ENCODE measurements around the gene IQGAP3. TPM values are rescaled to one million over a fixed set of nuclear protein-coding genes. Genes with fewer than 3 reads are reported as not detected.

The IQGAP3 gene, protein sequence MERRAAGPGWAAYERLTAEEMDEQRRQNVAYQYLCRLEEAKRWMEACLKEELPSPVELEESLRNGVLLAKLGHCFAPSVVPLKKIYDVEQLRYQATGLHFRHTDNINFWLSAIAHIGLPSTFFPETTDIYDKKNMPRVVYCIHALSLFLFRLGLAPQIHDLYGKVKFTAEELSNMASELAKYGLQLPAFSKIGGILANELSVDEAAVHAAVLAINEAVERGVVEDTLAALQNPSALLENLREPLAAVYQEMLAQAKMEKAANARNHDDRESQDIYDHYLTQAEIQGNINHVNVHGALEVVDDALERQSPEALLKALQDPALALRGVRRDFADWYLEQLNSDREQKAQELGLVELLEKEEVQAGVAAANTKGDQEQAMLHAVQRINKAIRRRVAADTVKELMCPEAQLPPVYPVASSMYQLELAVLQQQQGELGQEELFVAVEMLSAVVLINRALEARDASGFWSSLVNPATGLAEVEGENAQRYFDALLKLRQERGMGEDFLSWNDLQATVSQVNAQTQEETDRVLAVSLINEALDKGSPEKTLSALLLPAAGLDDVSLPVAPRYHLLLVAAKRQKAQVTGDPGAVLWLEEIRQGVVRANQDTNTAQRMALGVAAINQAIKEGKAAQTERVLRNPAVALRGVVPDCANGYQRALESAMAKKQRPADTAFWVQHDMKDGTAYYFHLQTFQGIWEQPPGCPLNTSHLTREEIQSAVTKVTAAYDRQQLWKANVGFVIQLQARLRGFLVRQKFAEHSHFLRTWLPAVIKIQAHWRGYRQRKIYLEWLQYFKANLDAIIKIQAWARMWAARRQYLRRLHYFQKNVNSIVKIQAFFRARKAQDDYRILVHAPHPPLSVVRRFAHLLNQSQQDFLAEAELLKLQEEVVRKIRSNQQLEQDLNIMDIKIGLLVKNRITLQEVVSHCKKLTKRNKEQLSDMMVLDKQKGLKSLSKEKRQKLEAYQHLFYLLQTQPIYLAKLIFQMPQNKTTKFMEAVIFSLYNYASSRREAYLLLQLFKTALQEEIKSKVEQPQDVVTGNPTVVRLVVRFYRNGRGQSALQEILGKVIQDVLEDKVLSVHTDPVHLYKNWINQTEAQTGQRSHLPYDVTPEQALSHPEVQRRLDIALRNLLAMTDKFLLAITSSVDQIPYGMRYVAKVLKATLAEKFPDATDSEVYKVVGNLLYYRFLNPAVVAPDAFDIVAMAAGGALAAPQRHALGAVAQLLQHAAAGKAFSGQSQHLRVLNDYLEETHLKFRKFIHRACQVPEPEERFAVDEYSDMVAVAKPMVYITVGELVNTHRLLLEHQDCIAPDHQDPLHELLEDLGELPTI (N-terminal part only)
- 10 to 100 TPM in 1 of 3 donors, 1 to 10 TPM in 2; 3.4 to 15.5 (median 5.7) TPM for total RNA-seq
- long read RNA-seq, donor 1, partial matches to known transcripts, result 1 of 1 reads
- long read RNA-seq, donor 1, other reads (novel, unspliced or antisense), result 0 of 1 reads
- long read RNA-seq, donor 2, partial matches to known transcripts, result 4 of 4 reads
- long read RNA-seq, donor 2, other reads (novel, unspliced or antisense), result 0 of 4 reads

DNA sequence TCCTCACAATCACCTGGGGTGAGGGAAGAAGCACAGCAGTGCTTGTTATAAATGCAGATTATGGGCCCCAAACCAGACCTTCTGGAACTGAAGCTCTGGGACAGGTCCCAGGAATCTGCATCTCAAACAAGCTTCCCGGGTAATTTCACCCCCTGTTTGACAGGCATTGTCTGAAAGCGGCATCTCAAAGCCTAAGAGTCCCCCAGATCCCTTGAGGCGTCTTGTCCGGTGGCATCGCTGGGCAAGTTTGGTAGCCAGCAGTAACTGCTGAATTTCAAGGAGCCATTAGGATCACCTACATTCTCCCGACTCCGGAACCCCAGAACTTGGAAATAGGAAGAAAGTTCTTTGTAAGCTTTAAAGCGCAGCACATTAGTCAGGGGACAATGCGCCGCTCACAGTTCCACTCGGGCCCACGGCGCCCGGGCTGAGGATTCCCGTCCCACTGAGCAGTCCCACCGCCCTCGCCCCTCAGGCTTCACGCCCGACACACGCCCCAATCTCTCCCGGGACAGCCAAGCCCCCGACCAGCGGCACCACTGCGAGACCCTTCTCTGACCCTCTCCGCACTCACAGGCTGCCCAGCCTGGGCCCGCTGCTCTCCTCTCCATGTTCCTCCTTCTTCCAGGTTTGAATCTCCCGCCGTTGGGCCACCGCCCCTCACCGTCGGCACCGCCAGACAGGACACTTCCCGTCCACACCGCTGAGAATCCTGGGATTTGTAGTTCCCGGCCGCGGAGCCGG is at the start of gene IQGAP3:
IQGAP3 (minus strand) TSS at position 647 of the 744 bp plus-strand sequence; CDS start at position 611, 36 bp downstream.
- DNase-seq (peak; percentile 91 to 93 (median 93)), ATAC-seq (peak; percentile 90)
- peaks cover 17% of the 10 kb centered on the region for H3K4me1 ChIP-seq (ENCODE audit: low read depth)
- no peaks in the 10 kb centered on the region for H3K36me3 ChIP-seq (ENCODE audit: low read depth)
- intact Hi-C loops (cut with DNase I, micrococcal nuclease), result no loop called here
- no peak within 1 kb of the TSS for H3K4me3 ChIP-seq
- H3K9me3 ChIP-seq, result no peaks in the 10 kb centered on the region
- TF ChIP-seq, protein P1, sequence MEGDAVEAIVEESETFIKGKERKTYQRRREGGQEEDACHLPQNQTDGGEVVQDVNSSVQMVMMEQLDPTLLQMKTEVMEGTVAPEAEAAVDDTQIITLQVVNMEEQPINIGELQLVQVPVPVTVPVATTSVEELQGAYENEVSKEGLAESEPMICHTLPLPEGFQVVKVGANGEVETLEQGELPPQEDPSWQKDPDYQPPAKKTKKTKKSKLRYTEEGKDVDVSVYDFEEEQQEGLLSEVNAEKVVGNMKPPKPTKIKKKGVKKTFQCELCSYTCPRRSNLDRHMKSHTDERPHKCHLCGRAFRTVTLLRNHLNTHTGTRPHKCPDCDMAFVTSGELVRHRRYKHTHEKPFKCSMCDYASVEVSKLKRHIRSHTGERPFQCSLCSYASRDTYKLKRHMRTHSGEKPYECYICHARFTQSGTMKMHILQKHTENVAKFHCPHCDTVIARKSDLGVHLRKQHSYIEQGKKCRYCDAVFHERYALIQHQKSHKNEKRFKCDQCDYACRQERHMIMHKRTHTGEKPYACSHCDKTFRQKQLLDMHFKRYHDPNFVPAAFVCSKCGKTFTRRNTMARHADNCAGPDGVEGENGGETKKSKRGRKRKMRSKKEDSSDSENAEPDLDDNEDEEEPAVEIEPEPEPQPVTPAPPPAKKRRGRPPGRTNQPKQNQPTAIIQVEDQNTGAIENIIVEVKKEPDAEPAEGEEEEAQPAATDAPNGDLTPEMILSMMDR (IDR thresholded peaks at IDR 0.05), result no peak

DNA sequence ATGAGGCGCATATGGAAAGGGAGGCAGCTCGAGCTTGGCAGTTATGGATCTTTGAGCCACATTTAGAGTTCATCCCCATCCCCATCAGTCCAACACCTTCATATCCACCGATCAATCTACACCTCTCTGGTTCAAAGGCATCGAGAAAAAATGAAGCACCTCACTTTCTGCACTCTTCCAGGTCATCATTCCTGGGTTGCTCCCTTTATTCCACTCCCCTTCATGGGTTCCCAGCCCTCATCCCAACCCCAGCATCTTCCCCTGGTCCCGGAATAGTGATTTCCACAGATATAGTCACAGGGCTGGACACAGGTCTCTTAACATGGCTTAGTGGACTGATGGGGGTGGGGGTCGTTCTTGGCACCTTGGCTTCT is 47.2 kb upstream of the IQGAP3 start:
- Histone ChIP-seq H3K4me3 (no peak overlapping the region), H3K36me3 (ENCODE audit: low read depth) (no peaks in the 10 kb centered on the region), H3K9me3 (no peaks in the 10 kb centered on the region), H3K4me1 (ENCODE audit: low read depth) (peaks cover 8% of the 10 kb centered on the region)
- intact Hi-C loops (cut with DNase I, micrococcal nuclease), result loop anchor here in 1 of 2 donors (10.0 kb wide), 1 partner anchor 235 kb away; no protein-coding TSS in a partner anchor
- DNase-seq (no peak), ATAC-seq (no peak)
- TF ChIP-seq, protein P1 (IDR thresholded peaks at IDR 0.05), result no peak

DNA sequence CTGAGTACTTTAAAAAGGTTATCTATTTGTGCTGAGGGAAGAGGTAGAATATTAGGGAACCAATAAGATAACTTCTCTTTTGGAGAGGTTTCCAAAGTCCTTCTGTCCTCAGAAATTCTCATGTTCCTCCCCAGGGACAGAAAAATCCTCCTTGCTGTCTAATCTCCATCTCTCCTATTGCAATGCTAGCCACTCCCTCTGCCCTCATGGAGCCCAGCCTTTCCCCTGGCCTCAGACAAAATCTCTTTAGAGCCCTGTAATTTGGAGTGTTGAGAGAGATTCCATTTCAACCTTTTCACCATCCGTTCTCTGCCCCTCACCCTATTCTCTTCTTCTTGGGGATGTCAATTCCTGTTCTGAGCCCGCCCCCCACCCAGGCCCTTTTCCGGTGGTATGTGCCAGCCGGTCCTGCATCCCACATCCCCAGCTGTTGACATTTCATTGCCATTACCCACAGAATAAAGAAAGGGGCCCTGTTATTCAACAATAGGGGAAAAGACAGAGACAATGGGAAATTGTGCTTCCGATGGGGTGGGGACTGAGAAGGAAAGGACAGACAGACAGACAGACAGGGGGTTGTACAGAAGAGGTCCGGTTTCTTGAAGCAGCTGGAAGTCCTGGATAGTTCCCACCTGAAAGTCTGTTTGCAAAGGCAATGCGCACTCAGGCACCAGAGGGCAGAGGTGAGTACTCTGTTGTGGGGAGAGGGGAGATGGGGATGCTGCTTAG is 46.7 kb upstream of the IQGAP3 start, which contains the start of gene HAPLN2:
HAPLN2 (plus strand) TSS at position 563 of the 729 bp plus-strand sequence. CDS start 4,076 bp downstream, outside the sequence.
- no peak for DNase-seq
- Histone ChIP-seq H3K36me3 (ENCODE audit: low read depth) (no peaks in the 10 kb centered on the region), H3K4me1 (ENCODE audit: low read depth) (peaks cover 3% of the 10 kb centered on the region), H3K4me3 (no peak within 1 kb of the TSS), H3K9me3 (no peaks in the 10 kb centered on the region)
- ATAC-seq, result no peak
- TF ChIP-seq, protein P1 (IDR thresholded peaks at IDR 0.05), result no peak
- intact Hi-C loops (cut with DNase I, micrococcal nuclease), result loop anchor here in 1 of 2 donors (10.0 kb wide), 1 partner anchor 234 kb away; no protein-coding TSS in a partner anchor

DNA sequence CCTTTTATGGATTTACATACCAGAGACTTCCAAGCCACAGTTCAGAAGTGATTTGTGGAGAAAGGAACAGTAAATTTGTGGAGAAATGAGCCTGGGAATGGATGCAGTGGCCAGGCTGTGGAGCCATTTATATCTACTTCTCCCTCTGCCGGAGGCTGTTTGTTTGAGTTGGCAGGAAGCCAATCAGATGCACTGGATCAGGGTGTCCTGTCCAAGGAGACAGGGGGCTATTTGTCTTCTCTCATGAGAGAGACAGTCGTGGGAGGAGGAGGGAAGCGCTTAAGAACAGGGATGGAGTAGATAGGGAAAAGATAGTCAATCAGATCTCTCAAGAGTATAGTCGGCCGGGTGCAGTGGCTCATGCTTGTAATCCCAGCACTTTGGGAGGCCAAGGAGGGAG is 44.1 kb upstream of the IQGAP3 start:
- Histone ChIP-seq H3K9me3 (no peaks in the 10 kb centered on the region), H3K4me3 (no peak overlapping the region), H3K36me3 (ENCODE audit: low read depth) (no peaks in the 10 kb centered on the region), H3K4me1 (ENCODE audit: low read depth) (no peaks in the 10 kb centered on the region)
- ATAC-seq (peak; percentile 42), DNase-seq (no peak)
- intact Hi-C loops (cut with DNase I, micrococcal nuclease), result loop anchor here in 1 of 2 donors (10.0 kb wide), 1 partner anchor 232 kb away; no protein-coding TSS in a partner anchor
- TF ChIP-seq, protein P1 (IDR thresholded peaks at IDR 0.05), result no peak

Measured in mucosa of descending colon (tissue), 3 donors.